Neural cell (in vitro differentiated cells): Measurements from ENCODE around the gene CNTN6.

ENCODE experiments used
- CTCF ChIP-seq: fragments of 450-650 bp; IDR thresholded peaks from 2 replicates; pipeline ENCODE4 v1.5.1; 2014; ENCODE audit warnings: antibody characterized with exemption, mild to moderate bottlenecking, moderate library complexity; ENCODE audit not compliant: poor library complexity, severe bottlenecking
- EP300 ChIP-seq: fragments of 450-650 bp; conservative IDR thresholded peaks from 2 replicates; pipeline ENCODE4 v1.6.1; 2014; ENCODE audit warnings: antibody characterized with exemption, mild to moderate bottlenecking, moderate library complexity; ENCODE audit not compliant: poor library complexity, severe bottlenecking
- SMC3 ChIP-seq: fragments of 450-650 bp; conservative IDR thresholded peaks from 2 replicates; pipeline ENCODE4 v1.6.1; 2014; ENCODE audit warnings: antibody characterized with exemption, mild to moderate bottlenecking, moderate library complexity; ENCODE audit not compliant: poor library complexity

- TF ChIP-seq CTCF (no peak), SMC3 (no peak), EP300 (no peak)
Measured at GRCh38 chr3:1318296-1319005, 225.6 kb downstream of the CNTN6 start.
